ENCODE measurements around the gene OR6S1.
"Not testable (repeated sequence)": the region's sequence is repeated elsewhere in the genome, so short reads cannot be mapped to it uniquely, and the experiment has no call there.

The OR6S1 gene

DNA sequence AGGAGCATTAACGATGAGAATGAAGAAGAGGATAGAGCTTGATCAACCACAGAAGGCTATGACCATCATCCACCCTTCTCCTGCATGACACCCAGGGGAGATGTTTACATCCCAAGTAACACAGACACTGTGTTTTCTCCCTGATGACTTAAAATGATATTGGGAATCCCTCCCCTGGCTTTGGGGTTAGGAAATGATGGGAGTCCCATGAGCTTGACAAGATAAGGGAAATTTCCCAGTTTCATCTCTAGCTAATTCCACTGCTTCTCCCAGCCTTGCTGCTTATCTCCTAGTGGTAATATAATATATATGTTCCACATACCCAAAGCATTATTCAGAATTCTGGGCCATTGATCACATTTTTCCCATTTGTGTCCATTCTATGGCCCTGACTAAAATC is 4.0 kb upstream of the OR6S1 start:
- TF ChIP-seq, protein P1, sequence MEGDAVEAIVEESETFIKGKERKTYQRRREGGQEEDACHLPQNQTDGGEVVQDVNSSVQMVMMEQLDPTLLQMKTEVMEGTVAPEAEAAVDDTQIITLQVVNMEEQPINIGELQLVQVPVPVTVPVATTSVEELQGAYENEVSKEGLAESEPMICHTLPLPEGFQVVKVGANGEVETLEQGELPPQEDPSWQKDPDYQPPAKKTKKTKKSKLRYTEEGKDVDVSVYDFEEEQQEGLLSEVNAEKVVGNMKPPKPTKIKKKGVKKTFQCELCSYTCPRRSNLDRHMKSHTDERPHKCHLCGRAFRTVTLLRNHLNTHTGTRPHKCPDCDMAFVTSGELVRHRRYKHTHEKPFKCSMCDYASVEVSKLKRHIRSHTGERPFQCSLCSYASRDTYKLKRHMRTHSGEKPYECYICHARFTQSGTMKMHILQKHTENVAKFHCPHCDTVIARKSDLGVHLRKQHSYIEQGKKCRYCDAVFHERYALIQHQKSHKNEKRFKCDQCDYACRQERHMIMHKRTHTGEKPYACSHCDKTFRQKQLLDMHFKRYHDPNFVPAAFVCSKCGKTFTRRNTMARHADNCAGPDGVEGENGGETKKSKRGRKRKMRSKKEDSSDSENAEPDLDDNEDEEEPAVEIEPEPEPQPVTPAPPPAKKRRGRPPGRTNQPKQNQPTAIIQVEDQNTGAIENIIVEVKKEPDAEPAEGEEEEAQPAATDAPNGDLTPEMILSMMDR (IDR thresholded peaks at IDR 0.05; ENCODE audit: low read depth, low read length, missing control alignments), result no peak
- no peak overlapping the region for H3K4me3 ChIP-seq (replicated peaks; ENCODE audit: low read depth, low read length)
- DNase-seq (ENCODE audit: extremely low read depth, low read depth), result no peak

DNA sequence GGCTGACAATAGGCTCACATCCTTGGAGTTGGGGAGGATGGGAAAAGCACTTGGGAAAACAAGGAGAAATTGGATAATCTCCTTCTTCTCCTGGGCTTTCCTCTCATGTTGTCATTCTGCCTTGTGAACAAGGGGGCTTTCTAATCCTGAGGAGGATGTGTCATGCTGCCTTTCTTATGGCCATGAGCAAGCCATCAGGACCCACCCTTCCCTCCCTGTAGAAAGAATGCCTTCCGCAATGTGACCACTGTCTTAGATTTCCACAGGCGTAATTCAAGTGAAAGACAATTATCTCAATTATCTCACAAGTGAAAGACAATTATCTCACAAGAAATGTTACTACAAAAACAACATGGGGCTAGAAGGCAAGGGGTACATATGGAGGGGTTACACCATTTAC is 3.0 kb upstream of the OR6S1 start:
- DNase-seq (ENCODE audit: extremely low read depth, low read depth), result no peak
- TF ChIP-seq, protein P1 (IDR thresholded peaks at IDR 0.05; ENCODE audit: low read depth, low read length, missing control alignments), result no peak

DNA sequence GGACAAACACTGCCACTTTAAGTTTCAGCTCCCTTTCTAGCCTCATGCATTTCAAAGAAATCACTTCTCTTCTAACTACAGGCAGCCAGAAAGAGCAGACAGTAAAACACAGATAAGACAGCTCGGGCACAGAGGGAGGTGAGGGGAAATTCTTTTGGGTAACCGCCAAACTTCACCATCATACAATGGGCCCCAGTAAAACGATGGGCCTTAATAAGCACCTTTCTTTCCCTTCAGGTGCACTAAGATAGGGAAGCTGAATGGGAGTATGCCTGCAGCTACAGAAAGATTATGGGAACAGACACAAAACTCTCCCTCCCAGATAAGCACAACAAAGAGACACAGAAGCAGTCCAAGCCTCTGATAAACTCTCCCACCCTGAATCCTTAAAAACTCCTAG is 1.3 kb upstream of the OR6S1 start:
- DNase-seq (ENCODE audit: extremely low read depth, low read depth); H3K4me3 ChIP-seq (replicated peaks; ENCODE audit: low read depth, low read length): not testable (repeated sequence)

More for the DNA sequence above, 3.0 kb upstream of the OR6S1 start:
- H3K4me3 ChIP-seq (replicated peaks; ENCODE audit: low read depth, low read length), result no peak overlapping the region

DNA sequence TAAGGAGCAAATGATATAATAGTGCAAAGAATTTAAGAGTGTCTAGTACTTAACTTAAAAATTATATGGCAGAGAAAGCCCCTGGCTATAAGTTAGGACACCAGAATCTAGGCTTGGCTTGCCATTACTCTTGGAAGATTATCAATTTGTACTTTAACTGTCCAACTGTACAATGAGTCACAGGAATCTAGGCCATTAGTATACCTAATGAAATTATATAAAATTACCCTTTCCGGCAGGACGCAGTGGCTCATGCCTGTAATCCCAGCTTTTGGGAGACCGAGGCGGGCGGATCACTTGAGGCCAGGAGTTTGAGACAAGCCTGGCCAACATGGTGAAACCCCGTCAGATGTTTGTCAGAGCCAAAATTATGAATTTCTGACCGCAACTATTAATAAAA is 691 bp upstream of the OR6S1 start:
- no peak overlapping the region for H3K4me3 ChIP-seq (replicated peaks; ENCODE audit: low read depth, low read length)
- TF ChIP-seq, protein P1 (IDR thresholded peaks at IDR 0.05; ENCODE audit: low read depth, low read length, missing control alignments), result no peak
- no peak for DNase-seq (ENCODE audit: extremely low read depth, low read depth)

DNA sequence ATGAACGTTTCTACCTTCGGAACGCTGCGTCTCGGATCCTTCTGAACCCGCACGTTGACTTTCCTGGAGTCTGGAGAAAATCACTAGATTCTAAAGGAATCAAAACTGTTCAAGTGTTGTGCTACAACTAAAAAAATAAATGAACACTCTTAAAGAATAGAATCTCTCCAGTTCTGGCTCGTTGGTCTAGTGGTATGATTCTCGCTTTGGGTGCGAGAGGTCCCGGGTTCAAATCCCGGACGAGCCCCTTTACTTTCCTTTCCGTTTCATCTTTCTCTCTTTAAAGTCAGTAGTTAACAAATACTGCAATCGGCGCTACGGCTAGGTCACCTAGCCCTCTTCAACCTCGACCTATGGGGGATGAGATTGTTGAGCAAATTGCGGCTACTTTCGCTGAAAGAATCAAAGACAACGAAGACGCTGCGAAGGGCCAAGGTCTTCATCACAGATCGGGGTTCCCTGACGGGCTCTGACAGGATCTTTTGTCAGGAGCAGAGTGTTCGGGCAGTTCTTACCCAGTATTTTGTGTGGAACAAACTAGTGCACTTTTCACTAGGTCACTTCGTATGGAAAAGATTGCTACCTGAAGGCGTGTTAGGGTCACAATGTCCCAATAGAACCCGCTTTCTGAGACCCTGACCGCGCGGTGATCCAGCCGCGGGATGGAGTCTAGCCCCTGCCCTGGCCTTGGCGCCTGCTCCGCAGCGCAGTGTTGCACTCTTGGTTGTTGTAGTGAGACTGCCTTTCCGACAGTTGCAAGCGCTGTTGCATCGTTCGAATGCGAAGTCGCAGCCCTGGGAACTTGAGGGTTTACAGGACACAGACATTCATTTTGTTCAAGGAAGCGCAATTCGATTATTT is 8.4 kb downstream of the OR6S1 start:
- DNase-seq (ENCODE audit: extremely low read depth, low read depth), result peak; percentile 85
- TF ChIP-seq, protein P1 (IDR thresholded peaks at IDR 0.05; ENCODE audit: low read depth, low read length, missing control alignments), result no peak
- H3K4me3 ChIP-seq (replicated peaks; ENCODE audit: low read depth, low read length), result peak overlapping the region; percentile 51

DNA sequence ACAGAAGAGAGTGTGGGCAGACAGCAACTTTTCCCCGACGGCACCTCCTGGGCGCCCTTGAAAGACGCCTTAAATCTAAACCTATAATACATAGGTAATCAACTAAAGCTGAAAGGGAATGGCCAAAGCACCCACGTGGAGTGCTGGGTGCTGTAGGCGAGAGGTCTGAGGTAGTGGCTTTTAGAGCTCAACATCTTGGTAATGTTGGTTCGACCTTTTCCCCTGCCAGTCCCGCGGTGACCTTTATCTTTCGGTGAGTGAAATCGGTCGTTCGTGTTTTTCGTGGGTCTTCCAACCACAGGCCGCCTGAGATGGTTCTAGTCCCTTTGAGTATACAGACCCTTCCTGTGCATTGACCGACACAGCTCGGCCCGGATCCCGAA is 9.1 kb downstream of the OR6S1 start:
- DNase-seq (ENCODE audit: extremely low read depth, low read depth), result no peak
- peak overlapping the region; percentile 51 for H3K4me3 ChIP-seq (replicated peaks; ENCODE audit: low read depth, low read length)
- TF ChIP-seq, protein P1 (IDR thresholded peaks at IDR 0.05; ENCODE audit: low read depth, low read length, missing control alignments), result no peak

DNA sequence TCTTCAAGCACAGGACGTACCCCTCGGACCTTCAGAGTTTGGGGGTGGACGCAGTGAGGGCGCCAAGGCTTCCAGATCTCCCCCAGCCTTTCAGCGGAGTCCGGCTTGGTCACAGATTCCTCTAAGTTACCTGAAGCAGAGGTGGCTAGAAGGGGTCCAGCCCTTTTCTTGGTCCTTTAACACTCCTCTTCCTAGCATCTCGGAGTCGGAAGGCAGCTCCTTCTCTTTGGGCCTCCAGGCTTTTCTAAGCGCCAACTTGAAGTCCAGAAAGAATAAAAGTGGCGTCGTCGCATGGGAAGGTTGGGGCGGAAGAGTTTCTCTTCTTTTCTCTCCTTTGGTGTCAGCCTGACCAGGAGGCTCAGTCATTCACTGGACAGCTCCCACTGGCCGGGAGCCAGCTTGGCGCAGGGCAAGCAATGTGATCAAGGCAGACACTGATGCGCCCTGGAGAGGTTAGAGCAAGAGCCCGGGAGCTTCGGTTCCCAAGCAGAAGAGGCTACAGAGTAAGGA is 9.6 kb downstream of the OR6S1 start:
- no peak for DNase-seq (ENCODE audit: extremely low read depth, low read depth)
- H3K4me3 ChIP-seq (replicated peaks; ENCODE audit: low read depth, low read length), result peak overlapping the region; percentile 51
- TF ChIP-seq, protein P1 (IDR thresholded peaks at IDR 0.05; ENCODE audit: low read depth, low read length, missing control alignments), result no peak
